ENCODE results near the gene CADM2. TPM values are rescaled to one million over a fixed set of nuclear protein-coding genes. Genes with fewer than 3 reads are reported as not detected.

The CADM2 gene
- total and polyA plus RNA-seq, 2 experiments from 2014 or later, result 2.9 to 7.8 TPM

GRCh38 chr3:85258326-85258725 lies 299.5 kb downstream of the CADM2 start:
- TF ChIP-seq EZH2 (IDR thresholded peaks at IDR 0.05; ENCODE audit: borderline replicate concordance) (no peak), CTCF (IDR thresholded peaks at IDR 0.05; ENCODE audit: poor library complexity) (no peak), EZH2phosphoT487 (IDR thresholded peaks at IDR 0.05; ENCODE audit: low read depth, severe bottlenecking, unreplicated experiment) (no peak)
- Histone ChIP-seq H3K4me1 (ENCODE audit: insufficient read depth) (no peaks in the 10 kb centered on the region), H2AFZ (no peak overlapping the region), H3K4me2 (no peak overlapping the region), H3K9me2 (replicated peaks; ENCODE audit: insufficient read depth) (no peaks in the 10 kb centered on the region), H3K79me2 (no peaks in the 10 kb centered on the region), H3K27me3 (no peaks in the 10 kb centered on the region), H4K20me1 (ENCODE audit: insufficient read depth, poor library complexity, severe bottlenecking) (no peaks in the 10 kb centered on the region), H3K36me3 (replicated peaks; ENCODE audit: insufficient read depth, low read depth) (no peaks in the 10 kb centered on the region), H3K9me3 (ENCODE audit: low read depth) (no peaks in the 10 kb centered on the region), H3K27ac (no peak overlapping the region), H3K4me3 (no peak overlapping the region)
- no peak for DNase-seq (ENCODE audit: low spot score)
- 90% methylated on average over 5 of the region's 5 CpGs for WGBS (ENCODE audit: low lambda C conversion rate, missing lambda C conversion rate)

GRCh38 chr3:85258819-85259218 lies 300.0 kb downstream of the CADM2 start:
- H3K79me2 ChIP-seq, result no peaks in the 10 kb centered on the region
- DNase-seq (ENCODE audit: low spot score), result no peak
- H3K4me2 ChIP-seq, result no peak overlapping the region
- H4K20me1 ChIP-seq (ENCODE audit: insufficient read depth, poor library complexity, severe bottlenecking), result no peaks in the 10 kb centered on the region
- no peak overlapping the region for H3K4me3 ChIP-seq
- H3K27ac ChIP-seq, result no peak overlapping the region
- no peaks in the 10 kb centered on the region for H3K36me3 ChIP-seq (replicated peaks; ENCODE audit: insufficient read depth, low read depth)
- H3K27me3 ChIP-seq, result no peaks in the 10 kb centered on the region
- no peaks in the 10 kb centered on the region for H3K9me3 ChIP-seq (ENCODE audit: low read depth)
- 78% methylated on average over 2 of the region's 2 CpGs for WGBS (ENCODE audit: low lambda C conversion rate, missing lambda C conversion rate)
- H3K4me1 ChIP-seq (ENCODE audit: insufficient read depth), result no peaks in the 10 kb centered on the region
- TF ChIP-seq EZH2phosphoT487 (IDR thresholded peaks at IDR 0.05; ENCODE audit: low read depth, severe bottlenecking, unreplicated experiment) (no peak), CTCF (IDR thresholded peaks at IDR 0.05; ENCODE audit: poor library complexity) (no peak), EZH2 (IDR thresholded peaks at IDR 0.05; ENCODE audit: borderline replicate concordance) (no peak)
- no peaks in the 10 kb centered on the region for H3K9me2 ChIP-seq (replicated peaks; ENCODE audit: insufficient read depth)
- H2AFZ ChIP-seq, result no peak overlapping the region

- Histone ChIP-seq H3K9me2 (replicated peaks; ENCODE audit: insufficient read depth) (no peaks in the 10 kb centered on the region), H2AFZ (no peak overlapping the region), H3K9me3 (ENCODE audit: low read depth) (no peaks in the 10 kb centered on the region), H3K27me3 (no peaks in the 10 kb centered on the region), H3K4me2 (no peak overlapping the region), H3K79me2 (no peaks in the 10 kb centered on the region), H3K36me3 (replicated peaks; ENCODE audit: insufficient read depth, low read depth) (no peaks in the 10 kb centered on the region), H3K4me3 (no peak overlapping the region), H3K4me1 (ENCODE audit: insufficient read depth) (no peaks in the 10 kb centered on the region), H3K27ac (no peak overlapping the region), H4K20me1 (ENCODE audit: insufficient read depth, poor library complexity, severe bottlenecking) (no peaks in the 10 kb centered on the region)
- DNase-seq (ENCODE audit: low spot score), result no peak
- WGBS (ENCODE audit: low lambda C conversion rate, missing lambda C conversion rate), result 66% methylated on average over 2 of the region's 2 CpGs
- TF ChIP-seq CTCF (IDR thresholded peaks at IDR 0.05; ENCODE audit: poor library complexity) (no peak), EZH2phosphoT487 (IDR thresholded peaks at IDR 0.05; ENCODE audit: low read depth, severe bottlenecking, unreplicated experiment) (no peak), EZH2 (IDR thresholded peaks at IDR 0.05; ENCODE audit: borderline replicate concordance) (no peak)
Observed at GRCh38 chr3:85259748-85260147, 301.0 kb downstream of the CADM2 start.

GRCh38 chr3:85264381-85264780 lies 305.6 kb downstream of the CADM2 start:
- no peaks in the 10 kb centered on the region for H3K9me2 ChIP-seq (replicated peaks; ENCODE audit: insufficient read depth)
- 93% methylated on average over 1 of the region's 1 CpG for WGBS (ENCODE audit: low lambda C conversion rate, missing lambda C conversion rate)
- no peaks in the 10 kb centered on the region for H3K27me3 ChIP-seq
- no peak for TF ChIP-seq EZH2 (IDR thresholded peaks at IDR 0.05; ENCODE audit: borderline replicate concordance)
- no peaks in the 10 kb centered on the region for H3K79me2 ChIP-seq
- H4K20me1 ChIP-seq (ENCODE audit: insufficient read depth, poor library complexity, severe bottlenecking), result no peaks in the 10 kb centered on the region
- H3K9me3 ChIP-seq (ENCODE audit: low read depth), result no peaks in the 10 kb centered on the region
- H3K36me3 ChIP-seq (replicated peaks; ENCODE audit: insufficient read depth, low read depth), result no peaks in the 10 kb centered on the region
- no peak for DNase-seq (ENCODE audit: low spot score)
- no peak overlapping the region for H3K27ac ChIP-seq
- no peak overlapping the region for H3K4me2 ChIP-seq
- H2AFZ ChIP-seq, result no peak overlapping the region
- H3K4me3 ChIP-seq, result no peak overlapping the region
- no peaks in the 10 kb centered on the region for H3K4me1 ChIP-seq (ENCODE audit: insufficient read depth)

All from hepatocyte (in vitro differentiated cells).